Measurements from ENCODE around the gene SLC35E3.

- TF ChIP-seq CTCF (IDR thresholded peaks at IDR 0.05) (no peak), EP300 (IDR thresholded peaks at IDR 0.05) (no peak)
Measured at GRCh38 chr12:68767191-68767590, 21.2 kb downstream of the SLC35E3 start.

Data from sigmoid colon (tissue), 4 donors.